Colonic mucosa (tissue), 4 donors: ENCODE results near the gene SPATA21. TPM values are rescaled to one million over a fixed set of nuclear protein-coding genes. Genes with fewer than 3 reads are reported as not detected.

Experiments
- DNase-seq: peaks from one replicate; pipeline ENCODE4 v3.0.0-alpha.2; 2020
- H3K27ac ChIP-seq: fragments of 200-600 bp; one replicate; pipeline ENCODE4 v1.8.0; 2021
- H3K27me3 ChIP-seq: fragments of 200-600 bp; one replicate; pipeline ENCODE4 v1.8.0; 2021
- H3K36me3 ChIP-seq: fragments of 200-600 bp; one replicate; pipeline ENCODE4 v1.8.0; 2021
- H3K4me1 ChIP-seq: fragments of 200-600 bp; one replicate; pipeline ENCODE4 v1.8.0; 2021; ENCODE audit warnings: mild to moderate bottlenecking
- H3K4me3 ChIP-seq: fragments of 200-600 bp; one replicate; pipeline ENCODE4 v1.8.0; 2021
- H3K9ac ChIP-seq, 2 donors: one replicate each; pipeline ENCODE4 v1.7.0; 2013; ENCODE audit warnings: control low read depth in 2 of 2, low read depth in 2 of 2, low read length in 2 of 2
- H3K9me3 ChIP-seq: fragments of 200-600 bp; one replicate; pipeline ENCODE4 v1.8.0; 2021
- intact Hi-C: fragments of 100-400 bp; cut with DNase I; formaldehyde crosslinking; loops from one replicate; pipeline ENCODE4 v1.14.1; 2022
- total RNA-seq, 2 donors: library from RNA; stranded (reverse); fragmentation: NEBNext Ultra II Directional in 1 of 2; extraction: Animal tissue kit (Norgen Biotek cat#: 25700) in 1 of 2; gene quantifications; one replicate each; pipeline ENCODE4 v1.2.1, GENCODE V29; 2021
- TF ChIP-seq, protein P1 (sequence below): fragments of 200-600 bp; IDR thresholded peaks from one replicate; pipeline ENCODE4 v1.8.0; 2022; ENCODE audit warnings: antibody characterized with exemption, mild to moderate bottlenecking
- donor health status: healthy.
- donor health status: DM: no; HTN: no; CAD: no.
- donor health status: DM: no; HTN: no; CAD: no.

SPATA21 gene
- total RNA-seq, 2 donors from 2014 or later = not detected

DNA sequence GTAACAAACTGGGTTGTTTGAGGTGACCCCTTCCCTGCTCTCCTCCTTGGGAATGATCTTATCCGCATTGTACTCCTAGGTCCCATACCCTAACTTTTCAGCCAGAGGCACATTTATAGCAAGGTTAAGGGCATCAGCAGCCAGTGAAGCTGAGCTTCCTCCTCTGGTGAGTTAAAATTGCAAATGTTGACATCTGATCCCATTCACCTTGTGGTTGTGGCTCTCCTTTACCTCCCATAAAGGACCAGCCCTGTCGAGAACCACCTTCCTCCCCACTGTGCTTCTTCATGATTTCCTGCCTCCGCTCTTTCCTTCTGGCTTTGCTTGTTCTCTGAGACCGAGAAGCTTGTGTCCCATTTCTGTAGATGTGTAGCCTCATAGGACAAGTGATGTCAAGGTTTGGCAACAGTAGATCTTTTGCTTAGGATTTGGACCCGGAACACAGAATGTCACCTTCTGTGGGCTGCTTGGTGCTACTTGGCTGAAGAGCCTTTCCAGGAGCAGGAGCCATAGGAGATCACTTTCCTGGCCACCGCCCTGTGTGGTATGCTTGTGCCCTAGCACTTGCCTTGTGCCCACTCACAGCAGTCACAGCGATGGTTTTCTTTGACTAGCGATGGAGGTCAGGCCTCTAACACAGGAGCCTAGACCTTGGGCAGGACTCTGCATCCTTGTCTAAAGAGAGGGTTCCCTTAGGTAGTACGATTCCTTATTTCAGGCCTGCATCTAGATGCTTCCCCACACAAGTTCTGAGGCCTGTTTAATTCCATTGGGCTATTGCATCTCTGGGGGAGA, 51.4 kb downstream of the SPATA21 start:
- Histone ChIP-seq H3K4me1 (peaks cover 4% of the 10 kb centered on the region), H3K27ac (no peak overlapping the region), H3K27me3 (no peaks in the 10 kb centered on the region), H3K9ac (no peak overlapping the region), H3K36me3 (no peaks in the 10 kb centered on the region), H3K9me3 (no peaks in the 10 kb centered on the region), H3K4me3 (no peak overlapping the region)
- TF ChIP-seq, protein P1, sequence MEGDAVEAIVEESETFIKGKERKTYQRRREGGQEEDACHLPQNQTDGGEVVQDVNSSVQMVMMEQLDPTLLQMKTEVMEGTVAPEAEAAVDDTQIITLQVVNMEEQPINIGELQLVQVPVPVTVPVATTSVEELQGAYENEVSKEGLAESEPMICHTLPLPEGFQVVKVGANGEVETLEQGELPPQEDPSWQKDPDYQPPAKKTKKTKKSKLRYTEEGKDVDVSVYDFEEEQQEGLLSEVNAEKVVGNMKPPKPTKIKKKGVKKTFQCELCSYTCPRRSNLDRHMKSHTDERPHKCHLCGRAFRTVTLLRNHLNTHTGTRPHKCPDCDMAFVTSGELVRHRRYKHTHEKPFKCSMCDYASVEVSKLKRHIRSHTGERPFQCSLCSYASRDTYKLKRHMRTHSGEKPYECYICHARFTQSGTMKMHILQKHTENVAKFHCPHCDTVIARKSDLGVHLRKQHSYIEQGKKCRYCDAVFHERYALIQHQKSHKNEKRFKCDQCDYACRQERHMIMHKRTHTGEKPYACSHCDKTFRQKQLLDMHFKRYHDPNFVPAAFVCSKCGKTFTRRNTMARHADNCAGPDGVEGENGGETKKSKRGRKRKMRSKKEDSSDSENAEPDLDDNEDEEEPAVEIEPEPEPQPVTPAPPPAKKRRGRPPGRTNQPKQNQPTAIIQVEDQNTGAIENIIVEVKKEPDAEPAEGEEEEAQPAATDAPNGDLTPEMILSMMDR = no peak
- intact Hi-C loops = no loop called here
- DNase-seq = no peak

DNA sequence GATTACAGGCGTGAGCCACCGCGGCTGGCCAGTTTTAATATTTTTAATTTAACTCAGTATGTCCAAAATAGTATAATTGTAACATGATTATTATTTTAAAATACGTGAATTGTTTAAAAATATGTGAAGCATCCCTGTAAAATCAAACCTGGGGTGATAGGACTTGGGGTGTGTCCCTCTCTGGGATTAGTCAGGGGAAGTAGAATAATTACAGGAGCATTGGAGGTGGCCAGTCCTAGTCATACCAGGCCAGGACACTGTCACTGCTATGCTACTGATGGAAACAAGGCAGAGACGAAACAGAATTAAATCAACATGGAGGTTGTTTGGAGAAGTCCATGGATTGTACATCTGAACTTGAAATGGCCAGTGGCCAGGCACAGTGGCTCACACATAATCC, 53.3 kb downstream of the SPATA21 start:
- no peak for DNase-seq
- no peak overlapping the region for H3K9ac ChIP-seq
- no peaks in the 10 kb centered on the region for H3K9me3 ChIP-seq
- no peak overlapping the region for H3K27ac ChIP-seq
- H3K4me3 ChIP-seq = no peak overlapping the region
- intact Hi-C loops = no loop called here
- TF ChIP-seq, protein P1 = no peak
- no peaks in the 10 kb centered on the region for H3K36me3 ChIP-seq
- no peaks in the 10 kb centered on the region for H3K27me3 ChIP-seq
- peaks cover 4% of the 10 kb centered on the region for H3K4me1 ChIP-seq

DNA sequence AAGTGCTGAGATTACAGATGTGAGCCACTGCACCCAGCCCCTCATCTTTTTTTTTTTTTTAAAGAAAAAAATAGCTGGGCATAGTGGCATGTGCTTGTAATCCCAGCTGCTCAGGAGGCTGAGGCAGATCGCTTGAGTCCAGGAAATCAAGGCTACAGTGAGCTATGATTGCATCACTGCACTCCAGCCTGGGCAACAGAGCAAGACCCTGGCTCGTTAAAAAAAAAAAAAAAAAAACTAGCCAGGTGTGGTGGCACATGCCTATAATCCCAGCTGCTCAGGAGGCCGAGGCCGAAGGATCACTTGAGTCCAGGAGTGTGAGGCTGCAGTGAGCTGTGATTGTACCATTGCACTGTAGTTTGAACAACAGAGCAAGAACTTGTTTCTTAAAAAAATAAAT, 56.4 kb downstream of the SPATA21 start:
- H3K27me3 ChIP-seq = no peaks in the 10 kb centered on the region
- H3K9ac ChIP-seq = no peak overlapping the region
- peaks cover 3% of the 10 kb centered on the region for H3K4me1 ChIP-seq
- H3K27ac ChIP-seq = no peak overlapping the region
- TF ChIP-seq, protein P1 = no peak
- H3K4me3 ChIP-seq = no peak overlapping the region
- DNase-seq = no peak
- no peaks in the 10 kb centered on the region for H3K9me3 ChIP-seq
- intact Hi-C loops = no loop called here
- no peaks in the 10 kb centered on the region for H3K36me3 ChIP-seq

DNA sequence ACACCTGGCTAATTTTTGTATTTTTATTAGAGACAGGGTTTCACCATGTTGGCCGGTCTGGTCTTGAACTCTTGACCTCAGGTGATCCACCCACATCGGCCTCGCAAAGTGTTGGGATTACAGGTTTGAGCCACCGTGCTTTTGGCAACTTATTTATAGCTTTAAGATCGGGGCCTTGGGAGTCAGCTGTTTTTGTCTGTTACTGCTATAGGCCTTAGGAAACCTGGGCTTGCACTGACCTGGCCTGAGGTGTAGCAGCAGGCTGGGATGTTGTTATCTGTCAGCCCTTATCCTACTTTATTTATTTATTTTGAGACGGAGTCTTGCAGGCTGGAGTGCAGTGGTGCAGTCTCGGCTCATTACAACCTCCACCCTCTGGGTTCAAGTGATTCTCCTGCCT, 58.8 kb downstream of the SPATA21 start:
- no peak overlapping the region for H3K9ac ChIP-seq
- H3K27me3 ChIP-seq = no peaks in the 10 kb centered on the region
- no peak overlapping the region for H3K4me3 ChIP-seq
- H3K27ac ChIP-seq = no peak overlapping the region
- intact Hi-C loops = no loop called here
- no peak for DNase-seq
- H3K9me3 ChIP-seq = no peaks in the 10 kb centered on the region
- H3K36me3 ChIP-seq = no peaks in the 10 kb centered on the region
- TF ChIP-seq, protein P1 = no peak
- peaks cover 5% of the 10 kb centered on the region for H3K4me1 ChIP-seq

DNA sequence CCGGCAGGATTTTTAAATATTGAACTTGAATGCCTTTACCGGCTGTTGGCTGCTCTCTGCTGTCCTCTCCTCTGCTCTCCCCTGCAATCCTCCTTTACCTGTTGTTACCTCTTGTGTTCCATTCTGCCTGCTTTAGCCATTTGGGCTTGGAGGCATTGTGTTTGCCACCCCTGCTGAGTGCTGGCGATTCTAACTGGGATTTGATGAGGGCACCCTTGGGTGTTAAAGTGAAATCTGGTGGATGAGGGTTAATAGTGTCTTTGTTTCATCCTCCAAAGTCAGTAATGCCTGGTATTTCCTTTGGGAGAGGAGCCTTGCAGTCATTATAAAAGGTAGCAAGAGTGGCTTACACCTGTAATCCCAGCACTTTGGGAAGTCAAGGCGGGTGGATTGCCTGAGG, 60.3 kb downstream of the SPATA21 start:
- no peaks in the 10 kb centered on the region for H3K36me3 ChIP-seq
- H3K27me3 ChIP-seq = no peaks in the 10 kb centered on the region
- H3K4me1 ChIP-seq = peaks cover 5% of the 10 kb centered on the region
- no peak overlapping the region for H3K27ac ChIP-seq
- no peak overlapping the region for H3K9ac ChIP-seq
- no peaks in the 10 kb centered on the region for H3K9me3 ChIP-seq
- intact Hi-C loops = no loop called here
- TF ChIP-seq, protein P1 = no peak
- no peak overlapping the region for H3K4me3 ChIP-seq
- DNase-seq = no peak
